Right lobe of liver (tissue), 4 donors: ENCODE data around the gene POC1A.

Source experiments
- POLR2A ChIP-seq: fragments of 450-650 bp; IDR thresholded peaks from one replicate; pipeline ENCODE4 v1.6.1; 2017; ENCODE audit warnings: antibody characterized with exemption, mild to moderate bottlenecking
- TF ChIP-seq, protein P1 (sequence below), 4 donors: fragments of 200-600 bp in 3 of 4; fragments of 450-650 bp in 1 of 4; IDR thresholded peaks; one replicate each; pipeline versions ENCODE4 v1.5.1 to v1.8.0; 2016 to 2022; ENCODE audit warnings: antibody characterized with exemption in 4 of 4, mild to moderate bottlenecking in 2 of 4
- donor health status: DM: no; HTN: no; CAD: no.
- donor health status: DM: no; HTN: no; CAD: no.
- donor health status: DM: no; HTN: yes; CAD: no.

DNA sequence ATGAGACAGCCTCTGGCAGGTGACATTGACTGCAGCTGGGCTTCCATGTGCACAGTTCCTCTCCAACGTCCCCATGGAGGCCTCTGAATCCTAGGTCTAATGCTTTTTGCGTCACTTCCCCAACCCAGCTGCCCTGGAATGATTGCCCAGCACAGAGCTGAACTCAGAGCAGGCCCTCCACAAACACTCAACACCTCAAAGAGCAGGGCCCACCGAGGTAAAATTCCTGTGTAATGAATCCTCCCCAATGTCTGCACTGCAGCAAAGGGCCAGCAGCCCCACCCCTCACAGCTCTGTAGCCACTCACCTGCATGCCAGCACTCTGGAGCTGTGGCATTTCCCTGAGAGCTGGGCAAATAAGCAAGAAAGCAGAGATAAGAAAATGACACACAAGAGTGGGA lies 55.2 kb downstream of the POC1A start:
- no peak for TF ChIP-seq POLR2A
- TF ChIP-seq, protein P1, sequence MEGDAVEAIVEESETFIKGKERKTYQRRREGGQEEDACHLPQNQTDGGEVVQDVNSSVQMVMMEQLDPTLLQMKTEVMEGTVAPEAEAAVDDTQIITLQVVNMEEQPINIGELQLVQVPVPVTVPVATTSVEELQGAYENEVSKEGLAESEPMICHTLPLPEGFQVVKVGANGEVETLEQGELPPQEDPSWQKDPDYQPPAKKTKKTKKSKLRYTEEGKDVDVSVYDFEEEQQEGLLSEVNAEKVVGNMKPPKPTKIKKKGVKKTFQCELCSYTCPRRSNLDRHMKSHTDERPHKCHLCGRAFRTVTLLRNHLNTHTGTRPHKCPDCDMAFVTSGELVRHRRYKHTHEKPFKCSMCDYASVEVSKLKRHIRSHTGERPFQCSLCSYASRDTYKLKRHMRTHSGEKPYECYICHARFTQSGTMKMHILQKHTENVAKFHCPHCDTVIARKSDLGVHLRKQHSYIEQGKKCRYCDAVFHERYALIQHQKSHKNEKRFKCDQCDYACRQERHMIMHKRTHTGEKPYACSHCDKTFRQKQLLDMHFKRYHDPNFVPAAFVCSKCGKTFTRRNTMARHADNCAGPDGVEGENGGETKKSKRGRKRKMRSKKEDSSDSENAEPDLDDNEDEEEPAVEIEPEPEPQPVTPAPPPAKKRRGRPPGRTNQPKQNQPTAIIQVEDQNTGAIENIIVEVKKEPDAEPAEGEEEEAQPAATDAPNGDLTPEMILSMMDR (IDR thresholded peaks at IDR 0.05), result no peak
